Heart left ventricle (tissue), 16 donors: ENCODE results near the gene PTCD3. TPM values are rescaled to one million over a fixed set of nuclear protein-coding genes. Genes with fewer than 3 reads are reported as not detected.

ENCODE experiments used
- ATAC-seq, 4 donors: fragments of 200-7000 bp; cut with Tn5 transposase; one replicate each; pipeline ENCODE4 v1.9.1; 2020 to 2022; ENCODE audit warnings: moderate library complexity in 4 of 4, mild to moderate bottlenecking in 3 of 4, moderate number of reproducible peaks in 1 of 4
- DNase-seq, 5 donors: peaks; one replicate each; pipeline ENCODE4 v3.0.0-alpha.2; 2020
- H3K27ac ChIP-seq, 12 donors: fragments of 200-600 bp; sonication (generic) in 4 of 12; one replicate each; pipeline versions ENCODE4 v1.5.0 to v1.8.0; 2016 to 2022; ENCODE audit warnings: mild to moderate bottlenecking in 2 of 12
- H3K27me3 ChIP-seq, 9 donors: fragments of 200-600 bp; sonication (generic) in 2 of 9; one replicate each; pipeline versions ENCODE4 v1.5.1 to v1.8.0; 2016 to 2022; ENCODE audit warnings: mild to moderate bottlenecking in 3 of 9
- H3K36me3 ChIP-seq, 9 donors: fragments of 200-600 bp; sonication (generic) in 2 of 9; one replicate each; pipeline versions ENCODE4 v1.5.0 to v1.8.0; 2018 to 2022; ENCODE audit warnings: mild to moderate bottlenecking in 2 of 9
- H3K4me1 ChIP-seq, 12 donors: fragments of 200-600 bp; sonication (generic) in 4 of 12; one replicate each; pipeline versions ENCODE4 v1.5.0 to v1.8.0; 2016 to 2022; ENCODE audit warnings: mild to moderate bottlenecking in 3 of 12
- H3K4me3 ChIP-seq, 12 donors: fragments of 200-600 bp; sonication (generic) in 4 of 12; one replicate each; pipeline versions ENCODE4 v1.5.0 to v1.8.0; 2017 to 2022; ENCODE audit warnings: mild to moderate bottlenecking in 9 of 12, moderate library complexity in 4 of 12
- H3K9me3 ChIP-seq, 12 donors: fragments of 200-600 bp; sonication (generic) in 4 of 12; one replicate each; pipeline versions ENCODE4 v1.5.0 to v1.8.0; 2016 to 2022; ENCODE audit warnings: mild to moderate bottlenecking in 1 of 12
- POLR2A ChIP-seq, 2 donors: fragments of 450-650 bp; IDR thresholded peaks; one replicate each; pipeline ENCODE4 v1.6.1; 2017; ENCODE audit warnings: antibody characterized with exemption in 2 of 2, mild to moderate bottlenecking in 2 of 2, moderate library complexity in 2 of 2
- WGBS, 4 donors: extraction: QIAGEN DNeasy Blood & Tissue Kit in 2 of 4; methylation state at CpG; one replicate each; pipeline versions ENCODE4 v1.1.5 to v1.1.7; 2013 to 2018; 5-methylcytosine and 5-hydroxymethylcytosine counted together
- intact Hi-C, 10 donors: fragments of 100-400 bp; cut with DNase I; formaldehyde crosslinking; loops; one replicate each; pipeline versions ENCODE4 v1.11.1 to v1.14.2; 2022
- polyA plus RNA-seq, 2 donors: library from polyadenylated mRNA; stranded (reverse); fragments of 200-250 nt; gene quantifications; one replicate each; pipeline ENCODE4 v1.2.3, GENCODE V29; 2013
- total RNA-seq, 9 donors: library from RNA; depleted of rRNA in 2 of 9; stranded (reverse); fragments of >200 nt in 2 of 9; fragmentation: NEBNext Ultra II Directional in 3 of 9; extraction: Animal tissue kit (Norgen Biotek cat#: 25700) in 3 of 9; gene quantifications; one replicate each; pipeline versions ENCODE4 v1.1.0 to v1.2.4, GENCODE V29; 2016 to 2023
- TF ChIP-seq, protein P1 (sequence below), 12 donors: fragments of 200-600 bp; sonication (generic) in 4 of 12; IDR thresholded peaks; one replicate each; pipeline versions ENCODE4 v1.5.0 to v1.8.0; 2018 to 2022; ENCODE audit warnings: antibody characterized with exemption in 12 of 12, mild to moderate bottlenecking in 5 of 12
- donor health status: ischemic (EF 13 %, LVEDD 7.1; RV severe dilation, severe dysfunction).
- donor health status: healthy with polysubstance abuse.
- donor health status: DM: no; HTN: yes; CAD: no.
- donor health status: DM: no; HTN: no; CAD: no.
- donor health status: ischemic (EF 25% LVEDD 6.9; RV normal size, moderate dysfunction).
- donor health status: ischemic (EF 25% LVEDD 5.7; RV mildly dilated, moderate dysfunction).
- donor health status: healthy.
- donor health status: DM: yes; HTN: yes; CAD: no.
- donor health status: ischemic (EF 35%, LVEDD 5.7; RV mildly dilated, moderate dysfunction).
- donor health status: nonischemic (EF 11% LVEDD 7.7; RV severe dilation, severe dysfunction).
- donor health status: DM: yes; HTN: yes; CAD: no.
- donor health status: PGD.
- donor health status: ischemic (EF 29% LVEDD 5.4; RV normal size, mild dysfunction).
- donor health status: nonischemic (EF 23%, LVEDD 6.1; RV moderate dilation, normal function).

Gene PTCD3
- total and polyA plus RNA-seq, 11 donors = 25.0 to 210 (median 117) TPM

GRCh38 chr2:86170449-86170848, 64.4 kb downstream of the PTCD3 start:
- peaks cover 0 to 15% (median 11%) of the 10 kb centered on the region in 12 donors for H3K4me1 ChIP-seq
- 96 to 98% (median 97%) methylated on average over 4 of the region's 4 CpGs for WGBS, 4 donors
- TF ChIP-seq, protein P1, sequence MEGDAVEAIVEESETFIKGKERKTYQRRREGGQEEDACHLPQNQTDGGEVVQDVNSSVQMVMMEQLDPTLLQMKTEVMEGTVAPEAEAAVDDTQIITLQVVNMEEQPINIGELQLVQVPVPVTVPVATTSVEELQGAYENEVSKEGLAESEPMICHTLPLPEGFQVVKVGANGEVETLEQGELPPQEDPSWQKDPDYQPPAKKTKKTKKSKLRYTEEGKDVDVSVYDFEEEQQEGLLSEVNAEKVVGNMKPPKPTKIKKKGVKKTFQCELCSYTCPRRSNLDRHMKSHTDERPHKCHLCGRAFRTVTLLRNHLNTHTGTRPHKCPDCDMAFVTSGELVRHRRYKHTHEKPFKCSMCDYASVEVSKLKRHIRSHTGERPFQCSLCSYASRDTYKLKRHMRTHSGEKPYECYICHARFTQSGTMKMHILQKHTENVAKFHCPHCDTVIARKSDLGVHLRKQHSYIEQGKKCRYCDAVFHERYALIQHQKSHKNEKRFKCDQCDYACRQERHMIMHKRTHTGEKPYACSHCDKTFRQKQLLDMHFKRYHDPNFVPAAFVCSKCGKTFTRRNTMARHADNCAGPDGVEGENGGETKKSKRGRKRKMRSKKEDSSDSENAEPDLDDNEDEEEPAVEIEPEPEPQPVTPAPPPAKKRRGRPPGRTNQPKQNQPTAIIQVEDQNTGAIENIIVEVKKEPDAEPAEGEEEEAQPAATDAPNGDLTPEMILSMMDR (IDR thresholded peaks at IDR 0.05) = no peak
- TF ChIP-seq POLR2A (IDR thresholded peaks at IDR 0.05) = no peak
- H3K36me3 ChIP-seq = peaks cover 0 to 100% (median 90%) of the 10 kb centered on the region in 9 donors
- H3K27ac ChIP-seq = no peak overlapping the region
- ATAC-seq (no peak), DNase-seq (no peak)
- no peak overlapping the region for H3K4me3 ChIP-seq
- no peaks in the 10 kb centered on the region for H3K9me3 ChIP-seq
- no peaks in the 10 kb centered on the region for H3K27me3 ChIP-seq
- intact Hi-C loops = loop anchor here in 2 of 10 donors (10.0 kb wide), 1 partner anchor 46 kb away; no protein-coding TSS in a partner anchor

GRCh38 chr2:86171295-86171694, 65.3 kb downstream of the PTCD3 start:
- no peak for DNase-seq
- 73 to 81% (median 77%) methylated on average over 3 of the region's 3 CpGs for WGBS, 4 donors
- no peak for ATAC-seq
- TF ChIP-seq, protein P1 (IDR thresholded peaks at IDR 0.05) = no peak
- TF ChIP-seq POLR2A (IDR thresholded peaks at IDR 0.05) = no peak
- intact Hi-C loops = loop anchor here in 2 of 10 donors (10.0 kb wide), 1 partner anchor 46 kb away; no protein-coding TSS in a partner anchor
- no peak overlapping the region for H3K27ac ChIP-seq
- H3K4me3 ChIP-seq = no peak overlapping the region
- H3K27me3 ChIP-seq = no peaks in the 10 kb centered on the region
- peaks cover 0 to 23% (median 19%) of the 10 kb centered on the region in 12 donors for H3K4me1 ChIP-seq
- no peaks in the 10 kb centered on the region for H3K9me3 ChIP-seq
- peaks cover 0 to 100% (median 90%) of the 10 kb centered on the region in 9 donors for H3K36me3 ChIP-seq

- H3K9me3 ChIP-seq = no peaks in the 10 kb centered on the region
- DNase-seq (no peak), ATAC-seq (no peak)
- H3K36me3 ChIP-seq = peaks cover 0 to 100% (median 90%) of the 10 kb centered on the region in 9 donors
- H3K27me3 ChIP-seq = no peaks in the 10 kb centered on the region
- peaks cover 0 to 29% (median 21%) of the 10 kb centered on the region in 12 donors for H3K4me1 ChIP-seq
- no peak for TF ChIP-seq POLR2A (IDR thresholded peaks at IDR 0.05)
- TF ChIP-seq, protein P1 (IDR thresholded peaks at IDR 0.05) = no peak
- 23 to 94% (median 58%) methylated on average over 2 of the region's 2 CpGs for WGBS, 4 donors
- H3K4me3 ChIP-seq = no peak overlapping the region
- intact Hi-C loops = loop anchor here in 2 of 10 donors (10.0 kb wide), 1 partner anchor 48 kb away; no protein-coding TSS in a partner anchor
- H3K27ac ChIP-seq = no peak overlapping the region
Observed at GRCh38 chr2:86172610-86173009, 66.6 kb downstream of the PTCD3 start.

GRCh38 chr2:86174445-86174844, 68.4 kb downstream of the PTCD3 start:
- Histone ChIP-seq H3K27me3 (no peaks in the 10 kb centered on the region), H3K27ac (no peak overlapping the region), H3K36me3 (peaks cover 0 to 100% (median 90%) of the 10 kb centered on the region in 9 donors), H3K4me1 (peaks cover 0 to 29% (median 21%) of the 10 kb centered on the region in 12 donors), H3K9me3 (no peaks in the 10 kb centered on the region), H3K4me3 (no peak overlapping the region)
- ATAC-seq (no peak), DNase-seq (no peak)
- WGBS, 4 donors = 61 to 70% (median 66%) methylated on average over 2 of the region's 2 CpGs
- intact Hi-C loops = loop anchor here in 2 of 10 donors (10.0 kb wide), 1 partner anchor 50 kb away; no protein-coding TSS in a partner anchor
- TF ChIP-seq, protein P1 (IDR thresholded peaks at IDR 0.05) = no peak
- TF ChIP-seq POLR2A (IDR thresholded peaks at IDR 0.05) = no peak
